Endothelial cell (in vitro differentiated cells): ENCODE results near the gene SFSWAP. TPM values are rescaled to one million over a fixed set of nuclear protein-coding genes. Genes with fewer than 3 reads are reported as not detected.

Experiments
- DNase-seq: peaks from one replicate; pipeline ENCODE4 v3.0.0; 2021; ENCODE audit warnings: low spot score
- H3K27ac Mint-ChIP-seq: one replicate; pipeline ENCODE4 v1.8.0; 2021; ENCODE audit warnings: mixed read lengths, inconsistent platforms; ENCODE audit not compliant: unreplicated experiment
- H3K27me3 Mint-ChIP-seq: one replicate; pipeline ENCODE4 v1.8.0; 2021; ENCODE audit warnings: mild to moderate bottlenecking, moderate library complexity, mixed read lengths, inconsistent platforms; ENCODE audit not compliant: unreplicated experiment
- H3K36me3 Mint-ChIP-seq: one replicate; pipeline ENCODE4 v1.8.0; 2021; ENCODE audit warnings: mild to moderate bottlenecking, low read depth, mixed read lengths, inconsistent platforms; ENCODE audit not compliant: unreplicated experiment
- H3K4me1 Mint-ChIP-seq: one replicate; pipeline ENCODE4 v1.8.0; 2021; ENCODE audit warnings: mild to moderate bottlenecking, mixed read lengths, inconsistent platforms; ENCODE audit not compliant: unreplicated experiment
- H3K4me3 Mint-ChIP-seq: one replicate; pipeline ENCODE4 v1.8.0; 2021; ENCODE audit warnings: mild to moderate bottlenecking, mixed read lengths, inconsistent platforms; ENCODE audit not compliant: unreplicated experiment
- H3K9me3 Mint-ChIP-seq: one replicate; pipeline ENCODE4 v1.8.0; 2021; ENCODE audit warnings: mixed read lengths, inconsistent platforms; ENCODE audit not compliant: unreplicated experiment
- total RNA-seq: library from RNA; stranded (reverse); fragmentation: NEBNext Ultra II Directional; extraction: Animal tissue kit (Norgen Biotek cat#: 25700); gene quantifications from one replicate; pipeline ENCODE4 v1.2.1, GENCODE V29; 2021; ENCODE audit not compliant: unreplicated experiment
- TF ChIP-seq, protein P1 (sequence below): fragments of 200-600 bp; sonication (generic); IDR thresholded peaks from one replicate; pipeline ENCODE4 v1.5.0; 2021; ENCODE audit warnings: antibody characterized with exemption; ENCODE audit not compliant: unreplicated experiment

Gene SFSWAP
- total RNA-seq, 1 donor from 2014 or later = 56.3 TPM

DNA sequence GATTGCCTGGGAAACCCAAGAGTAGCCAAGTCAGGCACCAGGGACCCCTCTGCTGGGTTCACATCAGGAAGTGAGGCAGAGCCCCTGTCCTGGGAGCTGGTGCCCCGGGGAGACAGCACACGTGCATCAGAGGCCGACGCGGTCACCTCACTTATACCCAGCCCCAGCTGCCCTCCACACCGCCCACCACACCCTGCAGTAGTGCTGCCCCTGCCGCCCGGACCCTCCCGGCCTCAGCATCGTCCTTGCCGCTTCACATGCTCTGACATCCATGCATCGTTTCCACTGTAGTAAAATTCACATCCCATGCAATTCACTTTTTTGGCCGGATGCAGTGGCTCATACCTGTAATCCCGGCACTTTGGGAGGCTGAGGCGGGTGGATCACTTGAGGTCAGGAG is 131.3 kb downstream of the SFSWAP start:
- Mint-ChIP-seq H3K27me3 (peaks cover 11% of the 10 kb centered on the region), H3K4me3 (no peak overlapping the region), H3K9me3 (no peaks in the 10 kb centered on the region), H3K27ac (no peak overlapping the region), H3K4me1 (no peaks in the 10 kb centered on the region), H3K36me3 (no peaks in the 10 kb centered on the region)
- TF ChIP-seq, protein P1, sequence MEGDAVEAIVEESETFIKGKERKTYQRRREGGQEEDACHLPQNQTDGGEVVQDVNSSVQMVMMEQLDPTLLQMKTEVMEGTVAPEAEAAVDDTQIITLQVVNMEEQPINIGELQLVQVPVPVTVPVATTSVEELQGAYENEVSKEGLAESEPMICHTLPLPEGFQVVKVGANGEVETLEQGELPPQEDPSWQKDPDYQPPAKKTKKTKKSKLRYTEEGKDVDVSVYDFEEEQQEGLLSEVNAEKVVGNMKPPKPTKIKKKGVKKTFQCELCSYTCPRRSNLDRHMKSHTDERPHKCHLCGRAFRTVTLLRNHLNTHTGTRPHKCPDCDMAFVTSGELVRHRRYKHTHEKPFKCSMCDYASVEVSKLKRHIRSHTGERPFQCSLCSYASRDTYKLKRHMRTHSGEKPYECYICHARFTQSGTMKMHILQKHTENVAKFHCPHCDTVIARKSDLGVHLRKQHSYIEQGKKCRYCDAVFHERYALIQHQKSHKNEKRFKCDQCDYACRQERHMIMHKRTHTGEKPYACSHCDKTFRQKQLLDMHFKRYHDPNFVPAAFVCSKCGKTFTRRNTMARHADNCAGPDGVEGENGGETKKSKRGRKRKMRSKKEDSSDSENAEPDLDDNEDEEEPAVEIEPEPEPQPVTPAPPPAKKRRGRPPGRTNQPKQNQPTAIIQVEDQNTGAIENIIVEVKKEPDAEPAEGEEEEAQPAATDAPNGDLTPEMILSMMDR = no peak
- no peak for DNase-seq

DNA sequence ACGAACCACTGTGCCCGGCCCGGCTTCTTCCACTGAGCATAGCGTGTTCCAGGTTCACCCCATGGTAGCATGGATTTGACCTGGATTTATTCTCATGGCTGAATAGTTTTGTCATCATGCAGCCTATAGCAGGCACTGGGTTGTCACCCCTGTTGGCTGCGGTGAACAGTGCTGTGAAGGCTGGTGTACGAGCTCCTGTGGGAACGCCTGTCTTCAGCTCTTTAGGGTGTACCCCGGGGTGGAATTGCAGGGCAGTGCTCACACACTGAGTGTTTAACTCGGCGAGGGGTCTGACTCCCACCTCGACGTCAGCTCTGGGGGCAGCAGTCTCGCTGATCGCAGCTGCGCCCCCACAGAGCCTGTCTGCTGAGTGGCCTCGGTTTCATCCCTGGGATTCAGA is 132.6 kb downstream of the SFSWAP start:
- Mint-ChIP-seq H3K9me3 (no peaks in the 10 kb centered on the region), H3K4me1 (no peaks in the 10 kb centered on the region), H3K36me3 (no peaks in the 10 kb centered on the region), H3K27me3 (peaks cover 11% of the 10 kb centered on the region), H3K27ac (no peak overlapping the region), H3K4me3 (no peak overlapping the region)
- no peak for DNase-seq
- TF ChIP-seq, protein P1 = no peak

DNA sequence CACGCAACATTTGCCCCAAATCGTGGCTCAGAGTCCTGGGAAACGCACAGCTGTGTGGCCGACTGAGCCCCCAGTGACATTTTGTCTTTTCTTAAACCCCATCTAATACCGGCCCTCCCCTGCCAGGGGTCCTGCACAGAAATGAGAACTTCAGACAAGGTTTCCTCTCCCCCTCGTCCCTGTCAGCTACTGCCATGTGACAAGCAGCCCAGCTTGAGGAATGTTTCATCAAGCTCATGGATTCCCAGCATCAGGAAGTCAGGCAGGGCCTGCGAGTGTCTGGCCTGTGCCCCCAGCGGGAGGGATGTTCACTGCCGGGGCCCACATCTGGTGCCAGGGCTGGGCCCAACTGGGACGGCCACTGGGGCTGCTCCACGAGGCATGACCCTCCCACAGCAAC is 133.2 kb downstream of the SFSWAP start:
- Mint-ChIP-seq H3K4me3 (no peak overlapping the region), H3K4me1 (no peaks in the 10 kb centered on the region), H3K27me3 (peaks cover 9% of the 10 kb centered on the region), H3K36me3 (no peaks in the 10 kb centered on the region), H3K27ac (no peak overlapping the region), H3K9me3 (no peaks in the 10 kb centered on the region)
- TF ChIP-seq, protein P1 = no peak
- DNase-seq = no peak

DNA sequence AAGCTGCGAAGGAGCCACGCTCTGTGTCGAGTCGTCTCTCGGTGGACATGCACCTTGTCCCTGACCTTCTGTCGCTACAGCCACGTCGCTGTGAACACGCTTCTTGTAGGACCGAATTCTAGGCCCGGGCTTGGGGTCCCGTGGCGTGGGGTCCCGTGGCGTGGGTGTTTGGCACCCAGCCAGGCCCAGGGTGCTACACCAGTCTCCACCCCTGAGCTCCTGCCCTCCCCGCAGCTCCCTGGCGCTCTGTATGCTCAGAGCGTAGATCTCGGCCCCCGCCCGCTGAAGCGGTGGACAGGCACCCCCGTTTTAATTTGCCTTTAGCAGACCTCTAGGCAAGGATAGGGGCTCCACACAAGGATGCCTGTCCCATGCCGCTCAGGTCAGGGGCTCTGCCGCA is 133.8 kb downstream of the SFSWAP start:
- H3K27ac Mint-ChIP-seq = no peak overlapping the region
- TF ChIP-seq, protein P1 = no peak
- H3K36me3 Mint-ChIP-seq = no peaks in the 10 kb centered on the region
- H3K27me3 Mint-ChIP-seq = peaks cover 6% of the 10 kb centered on the region
- no peaks in the 10 kb centered on the region for H3K4me1 Mint-ChIP-seq
- no peaks in the 10 kb centered on the region for H3K9me3 Mint-ChIP-seq
- no peak for DNase-seq
- H3K4me3 Mint-ChIP-seq = no peak overlapping the region

DNA sequence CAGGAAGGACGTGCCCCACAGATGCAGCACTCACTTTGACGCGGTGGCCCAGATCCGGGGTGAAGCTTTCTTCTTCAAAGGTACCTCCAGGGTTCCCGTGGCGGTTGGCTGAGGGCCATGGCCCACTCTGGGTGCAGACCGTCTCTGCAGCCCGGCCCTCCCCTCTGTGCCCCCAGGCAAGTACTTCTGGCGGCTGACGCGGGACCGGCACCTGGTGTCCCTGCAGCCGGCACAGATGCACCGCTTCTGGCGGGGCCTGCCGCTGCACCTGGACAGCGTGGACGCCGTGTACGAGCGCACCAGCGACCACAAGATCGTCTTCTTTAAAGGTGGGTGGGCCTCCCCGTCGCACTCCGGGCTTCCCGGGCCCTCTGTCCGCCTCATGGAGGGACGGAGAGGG is 134.2 kb downstream of the SFSWAP start:
- Mint-ChIP-seq H3K4me1 (no peaks in the 10 kb centered on the region), H3K4me3 (no peak overlapping the region), H3K9me3 (no peaks in the 10 kb centered on the region), H3K27me3 (peaks cover 6% of the 10 kb centered on the region), H3K36me3 (no peaks in the 10 kb centered on the region), H3K27ac (no peak overlapping the region)
- DNase-seq = no peak
- TF ChIP-seq, protein P1 = no peak
